ENCODE data around the gene TXLNB. TPM values are rescaled to one million over a fixed set of nuclear protein-coding genes. Genes with fewer than 3 reads are reported as not detected.
"Not testable (repeated sequence)": the region's sequence is repeated elsewhere in the genome, so short reads cannot be mapped to it uniquely, and the experiment has no call there.

The TXLNB gene
- total RNA-seq, 1 donor from 2014 or later: 0.05 TPM

- H3K9me3 Mint-ChIP-seq (ENCODE audit: low read depth): no peaks in the 10 kb centered on the region
- no peaks in the 10 kb centered on the region for H3K36me3 Mint-ChIP-seq (ENCODE audit: low read depth)
- H3K27me3 Mint-ChIP-seq (ENCODE audit: low read depth): no peaks in the 10 kb centered on the region
- no peak for DNase-seq (ENCODE audit: low spot score)
- no peak overlapping the region for H3K27ac Mint-ChIP-seq (ENCODE audit: unreplicated experiment)
- H3K4me3 Mint-ChIP-seq (ENCODE audit: unreplicated experiment): no peak overlapping the region
- TF ChIP-seq CTCF (IDR thresholded peaks at IDR 0.05): no peak
- no peaks in the 10 kb centered on the region for H3K4me1 Mint-ChIP-seq (ENCODE audit: low read depth)
Measured at GRCh38 chr6:139297921-139298320, 6.1 kb upstream of the TXLNB start.

- Mint-ChIP-seq H3K4me3 (ENCODE audit: unreplicated experiment) (no peak overlapping the region), H3K9me3 (ENCODE audit: low read depth) (no peaks in the 10 kb centered on the region), H3K4me1 (ENCODE audit: low read depth) (peaks cover 9% of the 10 kb centered on the region), H3K27me3 (ENCODE audit: low read depth) (no peaks in the 10 kb centered on the region), H3K36me3 (ENCODE audit: low read depth) (no peaks in the 10 kb centered on the region), H3K27ac (ENCODE audit: unreplicated experiment) (no peak overlapping the region)
- no peak for DNase-seq (ENCODE audit: low spot score)
- no peak for TF ChIP-seq CTCF (IDR thresholded peaks at IDR 0.05)
Measured at GRCh38 chr6:139296927-139297326, 5.1 kb upstream of the TXLNB start.

GRCh38 chr6:139295901-139296300 is 4.1 kb upstream of the TXLNB start:
- no peak overlapping the region for H3K4me3 Mint-ChIP-seq (ENCODE audit: unreplicated experiment)

GRCh38 chr6:139294090-139294489 is 2.3 kb upstream of the TXLNB start:
- Mint-ChIP-seq H3K27ac (ENCODE audit: unreplicated experiment) (no peak overlapping the region), H3K4me1 (ENCODE audit: low read depth) (peaks cover 23% of the 10 kb centered on the region), H3K4me3 (ENCODE audit: unreplicated experiment) (no peak overlapping the region), H3K36me3 (ENCODE audit: low read depth) (no peaks in the 10 kb centered on the region), H3K27me3 (ENCODE audit: low read depth) (no peaks in the 10 kb centered on the region), H3K9me3 (ENCODE audit: low read depth) (no peaks in the 10 kb centered on the region)
- DNase-seq (ENCODE audit: low spot score): no peak
- no peak for TF ChIP-seq CTCF (IDR thresholded peaks at IDR 0.05)

More at GRCh38 chr6:139295901-139296300, 4.1 kb upstream of the TXLNB start:
- no peak for DNase-seq (ENCODE audit: low spot score)
- H3K36me3 Mint-ChIP-seq (ENCODE audit: low read depth): no peaks in the 10 kb centered on the region
- H3K27me3 Mint-ChIP-seq (ENCODE audit: low read depth): no peaks in the 10 kb centered on the region
- H3K27ac Mint-ChIP-seq (ENCODE audit: unreplicated experiment): no peak overlapping the region
- H3K9me3 Mint-ChIP-seq (ENCODE audit: low read depth): no peaks in the 10 kb centered on the region
- TF ChIP-seq CTCF (IDR thresholded peaks at IDR 0.05): no peak
- peaks cover 19% of the 10 kb centered on the region for H3K4me1 Mint-ChIP-seq (ENCODE audit: low read depth)

GRCh38 chr6:139293230-139293629 is 1.4 kb upstream of the TXLNB start:
- not testable (repeated sequence) for H3K27ac Mint-ChIP-seq (ENCODE audit: unreplicated experiment); H3K27me3 Mint-ChIP-seq (ENCODE audit: low read depth); H3K36me3 Mint-ChIP-seq (ENCODE audit: low read depth); DNase-seq (ENCODE audit: low spot score); H3K4me3 Mint-ChIP-seq (ENCODE audit: unreplicated experiment); H3K9me3 Mint-ChIP-seq (ENCODE audit: low read depth)
- peaks cover 23% of the 10 kb centered on the region for H3K4me1 Mint-ChIP-seq (ENCODE audit: low read depth)

GRCh38 chr6:139290787-139291311 is 949 bp downstream of the TXLNB start:
- Mint-ChIP-seq H3K9me3 (ENCODE audit: low read depth) (no peaks in the 10 kb centered on the region), H3K4me1 (ENCODE audit: low read depth) (peaks cover 23% of the 10 kb centered on the region), H3K4me3 (ENCODE audit: unreplicated experiment) (no peak overlapping the region), H3K27me3 (ENCODE audit: low read depth) (no peaks in the 10 kb centered on the region), H3K36me3 (ENCODE audit: low read depth) (no peaks in the 10 kb centered on the region), H3K27ac (ENCODE audit: unreplicated experiment) (peak overlapping the region; percentile 33)
- no peak for DNase-seq (ENCODE audit: low spot score)
- TF ChIP-seq CTCF (IDR thresholded peaks at IDR 0.05): no peak
